NOMO-1 (cell line): ENCODE measurements around the gene NDUFB5.

ENCODE experiments used
- DNase-seq, 2 experiments: peaks; one replicate each; lab custom pipeline; 2025; ENCODE audit not compliant: unreplicated experiment in 2 of 2; lab: John Stamatoyannopoulos, UW

Gene NDUFB5

GRCh38 chr3:179604321-179605078 lies at the start of gene NDUFB5, which contains the start of gene MRPL47:
NDUFB5 (plus strand) TSS chr3:179604794; CDS start chr3:179604816, 22 bp downstream.
MRPL47 (minus strand) TSS chr3:179604638; CDS start chr3:179604624, 14 bp downstream.
- peak; percentile 99 to 100 for DNase-seq

GRCh38 chr3:179558742-179559364 lies 45.7 kb upstream of the NDUFB5 start:
- DNase-seq, result peak; percentile 52 to 75

- no peak for DNase-seq
Measured at GRCh38 chr3:179560791-179561190, 43.8 kb upstream of the NDUFB5 start.

- DNase-seq, result peak; percentile 100
Measured at GRCh38 chr3:179562591-179563270, 41.9 kb upstream of the NDUFB5 start, which contains the start of gene ACTL6A. ACTL6A (plus strand) TSS chr3:179562926; CDS start chr3:179563093, 167 bp downstream.

GRCh38 chr3:179563271-179563783 lies 41.3 kb upstream of the NDUFB5 start:
- DNase-seq, result peak; percentile 89 to 94

- DNase-seq, result no peak
Measured at GRCh38 chr3:179565496-179565895, 39.1 kb upstream of the NDUFB5 start.

GRCh38 chr3:179580992-179581391 lies 23.6 kb upstream of the NDUFB5 start:
- no peak for DNase-seq

- DNase-seq, result no peak
Measured at GRCh38 chr3:179589143-179589542, 15.5 kb upstream of the NDUFB5 start.

- DNase-seq, result no peak
Measured at GRCh38 chr3:179590669-179591068, 13.9 kb upstream of the NDUFB5 start.

GRCh38 chr3:179591313-179591712 lies 13.3 kb upstream of the NDUFB5 start:
- no peak for DNase-seq

- DNase-seq, result no peak
Measured at GRCh38 chr3:179599531-179599930, 5.1 kb upstream of the NDUFB5 start.

GRCh38 chr3:179603321-179603720 lies 1.3 kb upstream of the NDUFB5 start:
- peak; percentile 8 to 49 for DNase-seq

- DNase-seq, result peak in 1 of 2 experiments; percentile 52
Measured at GRCh38 chr3:179603831-179604230, 763 bp upstream of the NDUFB5 start.

GRCh38 chr3:179606534-179607085 lies 2.0 kb downstream of the NDUFB5 start:
- peak; percentile 67 to 77 for DNase-seq

- peak; percentile 39 to 89 for DNase-seq
Measured at GRCh38 chr3:179608931-179609720, 4.5 kb downstream of the NDUFB5 start.

- no peak for DNase-seq
Measured at GRCh38 chr3:179610066-179610465, 5.5 kb downstream of the NDUFB5 start.

- DNase-seq, result no peak
Measured at GRCh38 chr3:179613807-179614206, 9.2 kb downstream of the NDUFB5 start.

GRCh38 chr3:179615458-179616173 lies 11.0 kb downstream of the NDUFB5 start:
- DNase-seq, result peak in 1 of 2 experiments; percentile 14

GRCh38 chr3:179622023-179622422 lies 17.4 kb downstream of the NDUFB5 start:
- no peak for DNase-seq
